HG03175 (cell line): ENCODE measurements around the gene DRAM2.

Experiments used
- ATAC-seq: cut with Tn5 transposase; IDR thresholded peaks from one replicate; pipeline ENCODE4 v1.9.1; 2021; ENCODE audit warnings: mild to moderate bottlenecking, moderate library complexity; ENCODE audit not compliant: unreplicated experiment

Gene DRAM2

DNA sequence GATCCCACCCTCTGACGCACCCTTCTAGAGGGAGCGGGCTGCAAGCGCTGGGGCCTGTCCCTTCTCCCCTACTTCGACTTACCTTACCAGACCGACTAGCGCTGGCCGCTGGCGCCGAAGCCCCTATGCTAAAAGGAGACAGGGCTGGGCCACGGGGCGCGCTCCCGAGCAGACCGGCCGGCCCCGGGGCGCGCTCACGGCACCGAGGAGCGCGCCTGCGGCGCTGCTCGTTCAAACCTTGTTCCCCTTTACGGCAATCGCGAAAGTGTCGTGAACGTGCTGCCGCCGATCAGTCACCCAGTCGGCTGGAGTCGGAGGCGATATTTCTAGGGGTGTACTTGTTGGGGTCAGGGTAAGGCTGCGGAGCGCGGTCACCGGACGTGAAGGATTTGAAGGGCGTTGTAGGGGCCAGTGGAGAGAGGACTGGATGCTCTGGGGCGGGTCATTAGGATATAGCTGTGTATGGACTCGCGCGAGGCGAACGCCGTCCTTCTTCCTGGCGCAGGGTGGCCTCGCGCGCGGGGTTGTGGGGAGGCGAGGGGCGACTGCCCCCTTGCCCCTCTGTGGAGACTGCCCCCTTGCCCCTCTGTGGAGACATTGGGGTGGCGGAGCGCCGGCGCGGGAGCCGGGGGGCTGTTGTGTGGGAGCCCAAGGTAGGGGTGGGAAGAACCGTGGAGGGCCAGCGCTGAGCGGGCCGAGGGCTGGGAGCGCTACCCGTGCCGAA lies at the start of gene DRAM2, which contains the start of gene CEPT1:
TSS of gene DRAM2 (minus strand) at position 138 of the 724 bp plus-strand sequence. CDS start 8,539 bp downstream, outside the sequence.
TSS of gene CEPT1 (plus strand) at position 268 of the 724 bp plus-strand sequence. CDS start 7,492 bp downstream, outside the sequence.
- peak; percentile 79 for ATAC-seq

DNA sequence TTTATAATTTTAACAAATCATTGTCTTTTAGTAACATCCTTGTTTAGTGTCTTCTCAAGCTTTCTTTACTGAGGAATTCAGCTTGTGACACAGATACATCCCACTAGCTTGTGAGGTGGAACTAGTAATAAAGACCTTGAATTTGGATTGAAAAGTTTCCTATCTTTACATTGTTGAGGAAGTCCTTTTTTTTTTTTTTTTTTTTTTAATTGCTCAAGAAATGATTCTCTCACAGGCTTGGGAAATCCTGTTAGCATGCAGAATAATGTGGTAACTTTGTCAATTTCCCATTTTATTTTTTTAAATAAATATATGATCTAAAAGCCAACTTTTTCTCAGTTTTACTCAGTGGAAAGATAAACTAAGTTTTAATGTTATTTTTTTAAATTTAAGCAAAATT lies 44.8 kb upstream of the DRAM2 start:
- ATAC-seq: no peak

DNA sequence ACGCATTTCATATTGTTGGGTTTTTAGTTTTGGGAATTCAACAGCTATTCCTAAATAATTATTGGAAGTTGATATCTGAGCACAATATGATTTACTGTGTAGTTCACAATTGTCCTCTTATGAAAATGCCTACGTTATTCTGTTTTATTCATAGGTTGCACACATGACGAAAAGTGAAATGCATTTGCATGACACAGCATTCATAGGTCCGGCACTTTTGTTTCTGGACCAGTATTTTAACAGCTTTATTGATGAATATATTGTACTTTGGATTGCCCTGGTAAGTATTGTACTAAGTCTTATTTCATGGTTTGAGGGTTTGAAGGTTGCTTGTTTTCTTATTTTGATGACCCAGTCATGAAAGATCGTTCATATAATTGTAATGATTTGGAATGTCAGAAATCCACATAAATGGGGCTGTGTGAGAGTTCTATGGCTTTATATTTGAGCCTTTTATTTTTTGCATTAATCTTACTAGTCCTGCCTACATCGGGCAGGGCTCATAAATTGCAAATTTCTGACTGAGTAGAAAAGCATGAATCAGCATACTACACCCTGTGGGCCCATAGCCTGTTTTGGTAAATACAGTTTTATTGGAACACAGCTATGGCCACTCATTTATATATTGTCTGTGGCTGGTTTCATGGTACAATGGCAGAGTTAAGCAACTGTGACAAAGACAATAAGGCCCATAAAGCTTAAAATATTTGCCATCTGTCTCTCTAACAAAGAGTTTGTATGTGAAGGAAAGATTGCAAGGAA lies 43.6 kb upstream of the DRAM2 start:
- no peak for ATAC-seq

DNA sequence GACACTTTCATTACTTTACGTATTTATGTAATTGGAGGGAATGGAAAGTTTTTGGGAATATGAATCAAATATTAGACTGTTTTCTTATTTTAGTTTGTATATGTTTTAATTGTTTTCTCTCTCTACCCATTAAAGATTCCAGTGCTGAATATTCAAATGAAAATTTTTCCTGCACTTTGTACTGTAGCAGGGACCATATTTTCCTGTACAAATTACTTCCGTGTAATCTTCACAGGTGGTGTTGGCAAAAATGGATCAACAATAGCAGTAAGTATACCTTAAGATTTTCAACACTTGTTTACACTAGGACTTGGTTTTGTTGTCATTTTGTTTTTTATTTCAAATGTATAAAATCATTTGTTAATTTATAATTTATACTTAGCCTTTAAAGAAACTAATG lies 42.2 kb upstream of the DRAM2 start:
- no peak for ATAC-seq

DNA sequence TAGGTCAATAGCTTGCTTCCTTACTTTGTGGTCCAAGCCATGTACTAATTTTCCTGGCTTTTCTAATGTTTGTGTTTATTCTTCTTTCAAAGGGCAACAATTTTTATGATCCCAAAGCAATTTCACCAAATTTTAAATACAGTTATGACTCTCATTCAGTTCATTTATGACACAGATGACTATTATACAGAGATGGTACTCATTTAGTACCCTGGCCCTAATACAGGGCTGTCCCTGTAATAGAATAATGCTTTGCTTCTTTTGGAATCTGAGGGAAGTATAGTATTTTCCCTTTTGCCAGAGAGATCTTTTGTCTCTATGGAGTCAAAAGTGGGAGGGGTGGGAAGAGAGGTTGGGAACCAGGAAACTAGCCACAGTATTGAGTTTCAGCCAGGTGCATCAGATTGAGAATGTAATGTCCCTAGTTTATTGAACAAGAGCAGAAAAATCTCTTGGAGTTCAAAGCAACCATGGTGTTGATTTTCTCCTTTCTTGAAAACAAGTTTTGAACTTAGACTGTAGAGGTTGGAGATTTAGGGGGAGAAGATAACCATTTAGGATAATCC lies 40.2 kb upstream of the DRAM2 start:
- ATAC-seq: no peak

DNA sequence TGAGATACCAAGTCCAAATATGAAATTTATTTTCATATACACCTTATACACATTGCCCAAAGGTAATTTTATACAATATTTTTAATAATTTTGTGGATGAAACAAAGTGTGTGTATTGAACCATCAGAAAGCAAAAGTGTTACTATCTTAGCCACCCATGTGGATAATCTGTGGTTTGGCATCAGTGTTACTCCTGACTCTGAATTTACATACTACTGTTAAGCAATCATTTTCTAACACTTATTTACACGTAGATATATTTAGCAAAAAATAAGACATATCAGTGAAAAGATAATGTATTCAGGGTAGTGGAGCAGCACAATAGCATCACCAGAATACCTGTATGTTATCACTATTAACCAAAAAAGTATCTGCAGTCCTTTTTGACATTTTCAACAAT lies 36.8 kb upstream of the DRAM2 start:
- ATAC-seq: peak; percentile 77

DNA sequence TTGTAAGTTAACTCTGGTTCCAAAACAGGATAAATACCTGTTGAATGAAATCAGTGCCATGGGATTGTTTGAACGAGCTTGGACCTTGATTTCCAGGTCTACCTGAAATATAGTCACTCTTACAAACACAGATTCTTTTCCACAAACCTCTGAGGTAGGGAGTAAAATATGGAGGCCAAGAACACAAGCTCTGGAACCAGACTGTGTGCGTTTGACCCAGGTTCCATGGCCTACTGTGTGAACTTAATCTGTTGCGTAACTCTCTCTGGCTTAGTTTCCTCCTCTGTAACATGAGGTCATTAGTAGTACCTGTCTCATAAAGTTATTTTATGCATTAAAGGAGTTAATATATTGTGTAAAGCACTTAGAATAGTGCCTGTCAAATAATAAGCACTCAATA lies 35.5 kb upstream of the DRAM2 start:
- ATAC-seq: no peak

DNA sequence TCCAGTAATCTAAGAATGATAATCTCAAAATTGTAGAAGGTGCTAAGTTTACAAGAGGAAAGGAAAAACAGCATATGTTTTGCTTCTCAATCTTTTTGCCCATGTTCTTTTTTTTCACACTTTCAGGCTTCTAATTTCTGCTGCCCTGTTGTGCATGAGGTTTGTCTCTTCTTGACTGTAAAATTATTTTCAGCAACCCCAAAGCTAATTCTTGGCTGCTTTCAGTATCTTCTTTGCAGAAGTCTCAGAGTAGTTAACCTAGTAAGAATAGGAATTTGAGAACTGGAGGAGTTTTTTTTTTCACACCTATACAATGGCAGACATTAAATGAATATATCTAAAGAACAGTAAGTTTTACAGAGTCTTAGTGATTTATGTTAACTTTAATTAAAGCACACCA lies 34.2 kb upstream of the DRAM2 start:
- ATAC-seq: no peak

DNA sequence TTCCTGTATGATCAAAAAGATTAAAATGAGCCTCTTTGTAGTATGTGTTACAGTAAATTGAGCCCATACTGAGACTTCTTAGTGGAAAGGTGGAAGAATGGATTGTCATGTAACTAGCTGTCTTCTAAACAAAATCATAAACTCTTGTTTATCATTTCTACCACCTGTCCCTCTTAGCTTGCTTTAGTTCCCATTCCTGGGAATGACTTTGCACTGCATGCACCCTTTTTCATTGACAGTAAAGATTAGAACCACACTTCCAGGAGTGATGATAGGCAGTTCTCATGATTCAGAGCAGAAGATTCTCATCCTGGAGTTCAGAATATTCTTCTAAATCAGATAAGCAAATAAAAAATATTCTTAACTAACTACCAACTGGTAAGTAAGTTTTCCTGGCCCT lies 32.6 kb upstream of the DRAM2 start:
- ATAC-seq: no peak

DNA sequence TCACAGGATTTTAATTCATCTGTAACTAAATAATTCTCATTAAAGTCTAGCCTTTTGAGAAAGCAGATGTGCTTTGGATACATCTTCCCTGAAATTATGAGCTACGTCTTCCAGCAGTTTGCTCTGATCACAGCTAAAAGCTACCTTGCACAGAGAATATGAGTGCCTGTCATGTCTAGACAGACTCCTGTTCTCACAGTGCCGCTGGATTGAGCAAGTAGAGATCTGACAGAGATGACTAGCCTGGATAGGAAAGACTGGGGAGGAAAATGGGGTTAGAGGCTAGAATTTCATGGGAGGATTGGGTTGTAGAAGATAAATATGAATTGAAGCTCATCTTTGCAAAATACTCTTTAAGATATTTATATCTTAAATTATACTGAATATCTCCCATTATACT lies 24.3 kb upstream of the DRAM2 start:
- no peak for ATAC-seq

DNA sequence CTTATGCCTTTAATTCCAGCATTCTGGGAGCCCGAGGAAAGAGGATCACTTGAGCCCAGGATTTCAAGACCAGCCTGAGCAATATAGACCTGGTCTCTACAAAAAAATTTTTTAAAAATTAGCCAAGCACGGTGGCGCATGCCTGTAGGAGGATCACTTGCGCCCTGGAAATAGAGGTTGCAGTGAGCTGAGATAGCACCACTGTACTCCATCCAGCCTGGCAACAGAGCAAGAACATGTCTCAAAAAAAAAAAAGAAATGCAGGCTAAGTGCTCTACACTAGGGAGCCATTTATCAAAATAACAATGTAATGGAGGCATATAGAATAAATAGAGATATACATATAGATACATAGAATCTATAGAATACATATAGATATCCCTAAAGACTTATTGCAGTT lies 23.5 kb upstream of the DRAM2 start:
- no peak for ATAC-seq

DNA sequence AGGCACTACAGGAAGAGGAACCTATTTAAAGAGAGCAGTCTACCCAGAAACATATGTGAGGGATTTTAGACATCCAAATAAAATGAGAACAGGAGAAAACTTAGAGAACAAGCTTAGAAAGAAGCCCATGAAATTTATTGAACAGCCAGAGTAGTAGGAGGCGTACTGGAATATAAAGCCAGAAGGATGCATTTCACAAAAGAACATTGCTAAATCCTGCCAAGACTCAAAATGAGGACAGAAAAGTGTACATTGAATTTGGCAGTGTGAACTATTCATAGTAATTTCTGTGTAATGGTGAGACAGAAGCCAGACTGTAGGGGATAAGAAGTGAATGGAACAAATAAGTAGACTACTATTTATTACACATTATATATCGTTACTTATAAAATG lies 22.6 kb upstream of the DRAM2 start:
- ATAC-seq: no peak

DNA sequence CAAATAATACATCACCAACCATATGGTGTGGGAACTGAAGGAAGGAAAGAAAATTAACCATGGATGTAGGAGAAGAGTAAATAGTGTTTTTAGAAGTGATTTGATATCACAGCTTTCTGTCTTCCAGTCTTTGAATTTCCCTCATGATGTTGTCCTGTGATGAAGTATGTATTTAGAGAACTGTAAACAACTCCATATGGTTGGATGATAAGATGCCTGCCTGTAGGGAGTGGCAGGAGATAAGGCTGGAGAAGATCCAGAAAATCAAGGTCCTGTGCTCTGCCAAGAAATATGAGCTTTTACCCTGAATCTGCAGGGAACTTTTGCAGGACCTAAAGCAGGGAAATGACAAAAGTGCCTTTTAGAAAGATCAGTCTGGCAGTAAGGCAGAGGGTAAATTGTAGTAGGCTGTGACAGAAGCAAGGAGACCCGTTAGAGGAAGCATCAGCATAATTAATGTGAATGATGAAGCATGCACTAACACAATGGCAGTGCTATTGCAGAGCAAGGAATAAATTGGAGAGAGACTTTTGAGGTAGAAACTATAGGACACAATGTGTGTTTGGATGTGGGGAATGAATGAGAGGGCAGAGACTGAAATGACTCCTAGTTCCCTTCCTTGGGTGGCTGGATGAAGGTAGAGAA lies 22.1 kb upstream of the DRAM2 start:
- no peak for ATAC-seq

DNA sequence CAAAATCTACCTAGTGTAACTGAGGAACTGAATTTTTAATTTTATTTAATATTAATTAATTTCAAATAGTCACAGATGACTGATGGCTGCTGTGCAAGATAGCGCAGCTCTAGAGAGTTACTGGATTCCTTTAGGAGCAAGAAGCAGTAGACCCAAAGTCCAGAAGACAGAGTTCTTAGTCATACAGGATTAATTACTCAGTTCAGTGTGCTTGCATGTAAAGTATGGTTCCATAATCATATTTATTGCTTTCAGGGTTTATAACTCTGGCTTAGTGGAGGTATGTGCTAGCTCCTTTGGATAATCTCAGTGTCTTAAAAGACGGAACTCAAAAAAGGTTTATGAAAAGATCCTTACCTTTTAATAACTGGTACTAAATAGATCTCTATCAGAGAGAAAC lies 17.5 kb upstream of the DRAM2 start:
- ATAC-seq: no peak

DNA sequence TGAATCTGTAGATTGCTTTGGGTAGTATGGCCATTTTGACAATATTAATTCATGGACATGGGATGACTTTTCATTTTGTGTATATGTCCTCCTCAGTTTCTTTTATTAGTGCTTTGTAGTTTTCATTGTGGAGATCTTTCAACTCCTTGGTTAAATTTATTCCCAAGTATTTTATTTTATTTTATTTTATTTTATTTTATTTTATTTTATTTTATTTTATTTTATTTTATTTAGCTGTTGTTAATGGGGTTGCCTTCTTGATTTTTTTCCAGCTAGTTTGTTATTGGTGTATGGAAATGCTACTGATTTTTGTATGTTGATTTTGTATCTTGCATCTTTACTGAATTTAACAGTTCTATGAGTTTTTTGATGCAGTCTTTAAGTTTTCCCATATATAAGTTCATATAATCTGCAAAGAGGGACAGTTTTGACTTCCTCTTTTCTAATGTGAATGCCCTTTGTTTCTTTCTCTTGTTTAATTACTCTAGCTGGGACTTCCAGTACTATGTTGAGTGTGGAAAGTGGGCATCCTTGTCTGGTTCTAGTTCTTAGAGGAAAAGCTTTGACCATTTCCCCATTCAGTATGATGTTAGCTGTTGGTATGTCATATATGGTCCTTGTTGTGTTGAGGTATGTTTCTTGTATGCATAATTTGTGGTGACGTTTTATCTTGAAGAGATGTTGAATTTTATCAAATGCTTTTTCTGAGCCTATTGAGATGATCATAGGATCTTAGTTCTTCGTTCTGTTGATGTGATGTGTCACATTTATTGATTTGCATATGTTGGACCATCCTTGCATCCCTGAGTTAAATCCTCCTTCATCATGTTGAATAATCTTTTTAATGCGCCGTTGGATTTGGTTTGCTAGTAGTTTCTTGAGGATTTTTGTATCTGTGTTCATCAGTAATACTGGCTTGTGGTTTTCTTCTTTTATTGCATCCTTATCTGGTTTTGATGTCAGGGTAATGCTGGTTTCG lies 14.4 kb upstream of the DRAM2 start:
- ATAC-seq: no peak

DNA sequence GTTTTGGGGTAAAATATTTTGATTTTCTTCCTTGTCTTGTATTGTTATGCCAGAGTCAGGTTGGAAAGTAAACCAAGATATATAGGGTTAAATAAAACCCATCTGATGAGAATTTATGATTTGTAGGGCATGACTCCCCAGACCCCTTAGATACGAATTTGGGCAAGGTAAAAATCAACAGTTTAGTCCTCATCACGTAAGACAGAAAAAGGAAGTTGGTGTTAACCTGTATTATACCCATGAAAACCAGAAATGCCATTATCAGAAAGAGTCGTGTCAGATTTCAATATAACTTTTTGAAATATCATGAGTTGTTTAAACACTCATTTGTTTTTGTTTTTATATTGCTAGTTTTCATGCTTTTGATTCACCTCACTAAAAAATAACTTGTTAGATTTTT lies 11.9 kb upstream of the DRAM2 start:
- no peak for ATAC-seq

DNA sequence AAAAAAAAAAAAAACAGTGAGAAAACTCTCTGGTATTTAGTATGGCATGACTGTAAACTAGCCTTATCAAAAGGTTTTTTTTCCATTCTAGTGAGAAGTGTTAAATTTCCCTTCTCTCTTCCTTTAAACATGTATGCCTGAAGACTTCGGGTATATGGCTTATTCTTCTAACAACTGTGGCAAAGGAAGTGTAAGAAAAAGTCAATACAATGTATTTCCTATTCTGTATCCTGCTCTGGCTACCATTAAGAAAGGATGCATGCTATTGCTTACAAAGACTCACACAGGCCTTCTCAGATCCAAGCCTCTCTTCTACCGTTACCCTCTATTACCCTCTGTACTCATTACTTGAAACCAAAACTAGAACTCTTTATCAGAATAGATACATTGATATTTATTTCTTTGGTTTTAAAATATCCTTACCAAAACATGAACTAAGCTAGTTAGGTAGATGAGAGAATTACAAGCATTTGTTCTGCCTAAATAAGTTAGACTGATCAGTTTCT lies 8.5 kb upstream of the DRAM2 start:
- ATAC-seq: peak; percentile 43

DNA sequence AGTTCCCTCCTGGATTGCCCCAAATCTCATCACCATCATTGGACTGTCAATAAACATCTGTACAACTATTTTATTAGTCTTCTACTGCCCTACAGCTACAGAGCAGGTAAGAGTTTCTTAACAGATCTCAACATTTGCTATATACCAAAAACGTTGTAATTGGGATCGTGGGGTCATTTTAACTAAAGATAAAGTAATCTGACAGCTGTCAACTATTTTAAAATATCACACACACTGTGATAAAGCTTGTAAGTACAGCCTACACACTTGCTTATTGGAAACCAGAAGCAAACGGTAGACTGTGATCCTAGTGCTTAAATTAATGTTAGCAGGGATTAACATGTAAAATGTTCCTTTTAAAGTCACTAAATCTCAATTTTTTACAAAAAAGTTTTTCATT lies 8.1 kb upstream of the DRAM2 start:
- no peak for ATAC-seq

DNA sequence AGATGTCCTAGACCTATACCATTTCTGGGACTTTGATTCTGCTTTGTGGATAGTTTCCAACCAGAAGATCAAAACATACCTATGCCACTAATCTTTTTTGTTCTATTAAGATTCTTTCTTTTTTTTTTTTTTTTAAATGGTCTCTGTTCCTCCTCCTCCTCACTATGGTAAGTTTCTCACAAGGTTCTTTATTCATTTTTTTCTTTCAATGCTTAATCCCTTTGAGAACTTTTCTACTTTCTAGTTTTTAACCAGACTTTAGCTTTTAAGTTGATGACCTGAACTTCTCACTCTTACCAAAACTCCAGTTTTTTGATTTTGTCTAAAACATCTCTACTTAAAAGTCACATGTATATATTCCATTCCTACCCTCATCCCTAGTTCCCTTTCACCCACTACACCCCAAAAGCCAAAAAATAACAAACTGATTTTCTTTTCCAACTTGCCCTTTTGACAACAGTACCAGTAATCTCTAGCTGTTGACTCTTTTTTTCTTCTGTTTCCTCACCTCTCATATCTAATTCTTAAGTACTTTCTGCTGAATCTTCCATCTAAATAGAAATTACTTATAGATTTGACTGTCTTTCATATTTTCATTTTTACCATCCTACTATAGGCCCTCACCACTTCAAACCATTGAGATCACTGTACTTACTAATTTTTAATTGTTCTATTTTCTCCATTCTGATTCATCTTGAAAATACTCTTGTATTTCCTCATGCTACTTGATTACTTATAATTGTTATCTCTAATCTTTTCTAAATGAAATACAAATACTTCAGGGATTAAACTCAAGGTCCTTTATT lies 6.3 kb upstream of the DRAM2 start:
- ATAC-seq: no peak
